Neural progenitor cell (in vitro differentiated cells): ENCODE data around the gene UBL4B. TPM values are rescaled to one million over a fixed set of nuclear protein-coding genes. Genes with fewer than 3 reads are reported as not detected.
A peak's percentile ranks its signal among the peaks of the same experiment; 100 is the strongest.

ENCODE experiments used
- DNase-seq: peaks from one replicate; pipeline ENCODE4 v3.0.0-alpha.2; 2016; ENCODE audit warnings: low spot score
- H2AFZ ChIP-seq: fragments of 200-600 bp; sonication (generic); replicated peaks from 2 replicates; pipeline ENCODE4 v1.6.1; 2016; ENCODE audit warnings: antibody characterized with exemption
- H3F3A ChIP-seq: fragments of 200-600 bp; sonication (generic); 2 replicates; pipeline ENCODE4 v1.6.1; 2016; ENCODE audit warnings: antibody characterized with exemption, low read depth
- H3K27ac ChIP-seq: fragments of 200-600 bp; sonication (generic); 2 replicates; pipeline ENCODE4 v1.5.1; 2016; ENCODE audit warnings: mild to moderate bottlenecking
- H3K27me3 ChIP-seq: fragments of 200-600 bp; sonication (generic); 2 replicates; pipeline ENCODE4 v1.6.1; 2016; ENCODE audit warnings: mild to moderate bottlenecking, moderate library complexity
- H3K36me3 ChIP-seq: fragments of 200-600 bp; sonication (generic); 2 replicates; pipeline ENCODE4 v1.5.1; 2016
- H3K4me1 ChIP-seq: fragments of 200-600 bp; sonication (generic); 2 replicates; pipeline ENCODE4 v1.6.1; 2016; ENCODE audit warnings: mixed run types
- H3K4me2 ChIP-seq: fragments of 200-600 bp; sonication (generic); 2 replicates; pipeline ENCODE4 v1.6.1; 2016
- H3K4me3 ChIP-seq: fragments of 200-600 bp; sonication (generic); 2 replicates; pipeline ENCODE4 v1.5.1; 2016
- H3K79me2 ChIP-seq: fragments of 200-600 bp; sonication (generic); 2 replicates; pipeline ENCODE4 v1.6.1; 2016; ENCODE audit warnings: low read depth
- H3K9ac ChIP-seq: fragments of 200-600 bp; sonication (generic); 2 replicates; pipeline ENCODE4 v1.6.1; 2016
- H3K9me3 ChIP-seq: fragments of 200-600 bp; sonication (generic); 2 replicates; pipeline ENCODE4 v1.5.1; 2016; ENCODE audit warnings: low read depth
- H4K20me1 ChIP-seq: fragments of 200-600 bp; sonication (generic); 2 replicates; pipeline ENCODE4 v1.6.1; 2016; ENCODE audit warnings: low read depth
- H3K27ac Mint-ChIP-seq: 3 replicates; pipeline ENCODE4 v1.8.0; 2021; ENCODE audit warnings: mixed read lengths
- H3K27me3 Mint-ChIP-seq: 2 replicates; pipeline ENCODE4 v1.8.0; 2022; ENCODE audit warnings: low read depth, mild to moderate bottlenecking, inconsistent platforms, moderate library complexity, mixed read lengths; ENCODE audit not compliant: insufficient read depth
- H3K36me3 Mint-ChIP-seq: 3 replicates; pipeline ENCODE4 v1.8.0; 2021; ENCODE audit warnings: mixed read lengths
- H3K4me1 Mint-ChIP-seq: 3 replicates; pipeline ENCODE4 v1.8.0; 2021; ENCODE audit warnings: mixed read lengths
- H3K4me3 Mint-ChIP-seq: 3 replicates; pipeline ENCODE4 v1.8.0; 2021; ENCODE audit warnings: mild to moderate bottlenecking, moderate library complexity, mixed read lengths
- H3K9me3 Mint-ChIP-seq: 3 replicates; pipeline ENCODE4 v1.8.0; 2020; ENCODE audit warnings: mixed read lengths
- EZH2 ChIP-seq: fragments of 200-600 bp; sonication (generic); IDR thresholded peaks from 2 replicates; pipeline ENCODE4 v1.6.1; 2017; ENCODE audit warnings: antibody characterized with exemption, mild to moderate bottlenecking, moderate library complexity
- EZH2phosphoT487 ChIP-seq: fragments of 200-600 bp; sonication (generic); IDR thresholded peaks from 2 replicates; pipeline ENCODE4 v1.6.1; 2017; ENCODE audit warnings: antibody characterized with exemption
- total RNA-seq: library from RNA; depleted of rRNA; stranded (reverse); fragments of >200 nt; gene quantifications from 2 replicates; pipeline ENCODE4 v1.2.3, GENCODE V29; 2015; ENCODE audit warnings: low replicate concordance
- TF ChIP-seq, protein P1 (sequence below): fragments of 200-600 bp; sonication (generic); IDR thresholded peaks from 2 replicates; pipeline ENCODE4 v1.5.1; 2017; ENCODE audit warnings: antibody characterized with exemption, mild to moderate bottlenecking

The UBL4B gene
- total RNA-seq, 1 donor from 2014 or later = not detected

DNA sequence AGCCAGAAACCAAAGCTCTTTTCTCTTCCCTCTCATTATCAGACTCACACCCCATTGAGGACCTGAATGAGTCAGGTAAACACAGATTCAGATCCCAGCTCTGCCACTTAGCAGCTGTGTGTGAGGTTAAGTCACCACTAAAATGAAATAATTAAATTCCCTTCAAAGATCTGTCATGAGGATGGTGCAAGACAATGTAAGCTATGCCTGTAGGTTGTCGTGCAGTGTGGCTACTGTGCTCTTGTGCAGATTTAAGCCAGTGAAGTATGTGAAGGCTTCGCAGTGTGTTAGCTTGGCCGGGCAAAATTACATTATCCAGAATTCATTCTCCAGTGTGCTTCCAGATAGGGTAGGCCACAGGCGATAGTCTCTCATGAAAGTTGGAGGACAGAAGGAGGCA, 13.6 kb downstream of the UBL4B start:
- Mint-ChIP-seq H3K4me3 (no peak overlapping the region), H3K27ac (no peak overlapping the region), H3K27me3 (peaks cover 13% of the 10 kb centered on the region), H3K36me3 (no peaks in the 10 kb centered on the region), H3K9me3 (peaks cover 21% of the 10 kb centered on the region), H3K4me1 (peaks cover 7% of the 10 kb centered on the region)
- H3K27me3 ChIP-seq = peaks cover 21% of the 10 kb centered on the region
- no peak for DNase-seq
- H3K36me3 ChIP-seq = no peaks in the 10 kb centered on the region
- H3K9ac ChIP-seq = no peak overlapping the region
- H2AFZ ChIP-seq = no peak overlapping the region
- no peak overlapping the region for H3K27ac ChIP-seq
- no peaks in the 10 kb centered on the region for H4K20me1 ChIP-seq
- no peak overlapping the region for H3K4me3 ChIP-seq
- peaks cover 14% of the 10 kb centered on the region for H3K4me1 ChIP-seq
- no peak overlapping the region for H3K4me2 ChIP-seq
- H3K79me2 ChIP-seq = no peaks in the 10 kb centered on the region
- H3K9me3 ChIP-seq = no peaks in the 10 kb centered on the region
- TF ChIP-seq EZH2phosphoT487 = no peak
- TF ChIP-seq, protein P1, sequence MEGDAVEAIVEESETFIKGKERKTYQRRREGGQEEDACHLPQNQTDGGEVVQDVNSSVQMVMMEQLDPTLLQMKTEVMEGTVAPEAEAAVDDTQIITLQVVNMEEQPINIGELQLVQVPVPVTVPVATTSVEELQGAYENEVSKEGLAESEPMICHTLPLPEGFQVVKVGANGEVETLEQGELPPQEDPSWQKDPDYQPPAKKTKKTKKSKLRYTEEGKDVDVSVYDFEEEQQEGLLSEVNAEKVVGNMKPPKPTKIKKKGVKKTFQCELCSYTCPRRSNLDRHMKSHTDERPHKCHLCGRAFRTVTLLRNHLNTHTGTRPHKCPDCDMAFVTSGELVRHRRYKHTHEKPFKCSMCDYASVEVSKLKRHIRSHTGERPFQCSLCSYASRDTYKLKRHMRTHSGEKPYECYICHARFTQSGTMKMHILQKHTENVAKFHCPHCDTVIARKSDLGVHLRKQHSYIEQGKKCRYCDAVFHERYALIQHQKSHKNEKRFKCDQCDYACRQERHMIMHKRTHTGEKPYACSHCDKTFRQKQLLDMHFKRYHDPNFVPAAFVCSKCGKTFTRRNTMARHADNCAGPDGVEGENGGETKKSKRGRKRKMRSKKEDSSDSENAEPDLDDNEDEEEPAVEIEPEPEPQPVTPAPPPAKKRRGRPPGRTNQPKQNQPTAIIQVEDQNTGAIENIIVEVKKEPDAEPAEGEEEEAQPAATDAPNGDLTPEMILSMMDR = no peak
- TF ChIP-seq EZH2 = no peak
- peaks cover 2% of the 10 kb centered on the region for H3F3A ChIP-seq

DNA sequence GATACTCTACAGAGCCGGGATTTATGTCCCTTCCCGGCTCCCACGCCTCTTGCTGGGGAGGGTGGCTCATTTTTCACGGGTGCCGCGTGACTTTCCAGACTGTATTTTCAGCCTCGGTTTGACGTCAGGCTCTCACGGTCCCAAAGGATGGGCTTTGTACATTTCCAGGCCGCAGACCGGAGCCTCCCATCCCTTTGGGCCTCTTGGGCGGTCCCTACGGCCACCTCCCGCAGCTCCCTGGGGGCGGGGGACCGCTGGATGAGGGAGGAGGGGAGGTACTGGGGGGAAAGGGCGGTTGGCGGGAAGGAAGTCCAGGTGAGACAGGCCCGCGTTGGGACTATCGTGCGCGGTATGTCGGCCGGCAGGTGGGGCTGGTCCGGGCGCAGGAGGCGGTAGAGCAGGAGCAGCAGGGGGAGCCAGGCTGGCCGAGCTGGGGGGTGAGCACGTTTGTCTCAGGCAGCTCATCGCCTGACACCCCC, 17.9 kb downstream of the UBL4B start:
- peaks cover 22% of the 10 kb centered on the region for H3K4me1 Mint-ChIP-seq
- H3K4me3 ChIP-seq = no peak overlapping the region
- peak; percentile 41 for DNase-seq
- H3K9me3 Mint-ChIP-seq = no peaks in the 10 kb centered on the region
- H3K9me3 ChIP-seq = no peaks in the 10 kb centered on the region
- H3F3A ChIP-seq = peaks cover 14% of the 10 kb centered on the region
- peaks cover 19% of the 10 kb centered on the region for H3K27me3 Mint-ChIP-seq
- peak overlapping the region; percentile 72 for H2AFZ ChIP-seq
- H4K20me1 ChIP-seq = no peaks in the 10 kb centered on the region
- peaks cover 25% of the 10 kb centered on the region for H3K4me1 ChIP-seq
- no peaks in the 10 kb centered on the region for H3K36me3 ChIP-seq
- H3K27ac ChIP-seq = no peak overlapping the region
- H3K4me2 ChIP-seq = peak overlapping the region; percentile 63
- H3K36me3 Mint-ChIP-seq = no peaks in the 10 kb centered on the region
- H3K9ac ChIP-seq = no peak overlapping the region
- H3K4me3 Mint-ChIP-seq = no peak overlapping the region
- no peak overlapping the region for H3K27ac Mint-ChIP-seq
- peaks cover 24% of the 10 kb centered on the region for H3K27me3 ChIP-seq
- no peaks in the 10 kb centered on the region for H3K79me2 ChIP-seq
- TF ChIP-seq, protein P1 = peak; percentile 42
- TF ChIP-seq EZH2 = no peak

DNA sequence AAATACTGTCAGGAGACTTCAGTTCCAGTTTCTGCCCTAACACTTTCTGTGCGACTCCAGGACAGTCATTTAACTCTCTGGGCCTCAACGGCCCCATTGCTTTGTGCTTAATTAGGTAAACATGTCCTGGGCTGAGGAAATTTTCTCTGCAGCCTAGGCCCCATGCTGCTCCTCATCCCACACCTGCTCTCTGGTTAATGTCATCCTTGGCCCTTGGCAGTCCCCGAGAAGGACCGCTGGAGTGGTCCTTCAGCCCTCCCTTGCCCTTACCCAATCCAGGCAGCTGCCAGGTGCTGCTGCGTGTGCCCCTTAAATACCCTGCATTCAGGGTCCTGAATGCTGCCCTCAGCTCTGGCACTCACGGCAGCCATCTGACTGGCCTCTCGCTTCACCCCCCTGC, 18.7 kb downstream of the UBL4B start:
- H3K9me3 ChIP-seq = no peaks in the 10 kb centered on the region
- no peaks in the 10 kb centered on the region for H3K36me3 ChIP-seq
- no peak overlapping the region for H3K9ac ChIP-seq
- H2AFZ ChIP-seq = no peak overlapping the region
- peaks cover 20% of the 10 kb centered on the region for H3K27me3 Mint-ChIP-seq
- peak overlapping the region; percentile 63 for H3K27ac Mint-ChIP-seq
- peaks cover 30% of the 10 kb centered on the region for H3K4me1 Mint-ChIP-seq
- H3K4me2 ChIP-seq = peak overlapping the region; percentile 63
- no peak overlapping the region for H3K4me3 Mint-ChIP-seq
- TF ChIP-seq EZH2phosphoT487 = no peak
- TF ChIP-seq EZH2 = no peak
- TF ChIP-seq, protein P1 = no peak
- peaks cover 14% of the 10 kb centered on the region for H3F3A ChIP-seq
- no peaks in the 10 kb centered on the region for H4K20me1 ChIP-seq
- H3K79me2 ChIP-seq = no peaks in the 10 kb centered on the region
- DNase-seq = peak; percentile 20
- peaks cover 33% of the 10 kb centered on the region for H3K4me1 ChIP-seq
- H3K4me3 ChIP-seq = no peak overlapping the region
- no peaks in the 10 kb centered on the region for H3K36me3 Mint-ChIP-seq
- H3K9me3 Mint-ChIP-seq = no peaks in the 10 kb centered on the region
- peaks cover 24% of the 10 kb centered on the region for H3K27me3 ChIP-seq
- H3K27ac ChIP-seq = no peak overlapping the region
